Stimulated activated CD8-positive, alpha-beta memory T cell treated with anti-CD3 and anti-CD28 coated beads, Interleukin-12 subunit alpha, Interleukin-12 subunit beta, amount 100 ng/mL, for 4 hours (primary cell): ENCODE data around the gene RASAL3.

Experiments used
- DNase-seq: peaks from one replicate; pipeline ENCODE4 v3.0.0-alpha.2; 2020; ENCODE audit warnings: low read depth

Gene RASAL3

DNA sequence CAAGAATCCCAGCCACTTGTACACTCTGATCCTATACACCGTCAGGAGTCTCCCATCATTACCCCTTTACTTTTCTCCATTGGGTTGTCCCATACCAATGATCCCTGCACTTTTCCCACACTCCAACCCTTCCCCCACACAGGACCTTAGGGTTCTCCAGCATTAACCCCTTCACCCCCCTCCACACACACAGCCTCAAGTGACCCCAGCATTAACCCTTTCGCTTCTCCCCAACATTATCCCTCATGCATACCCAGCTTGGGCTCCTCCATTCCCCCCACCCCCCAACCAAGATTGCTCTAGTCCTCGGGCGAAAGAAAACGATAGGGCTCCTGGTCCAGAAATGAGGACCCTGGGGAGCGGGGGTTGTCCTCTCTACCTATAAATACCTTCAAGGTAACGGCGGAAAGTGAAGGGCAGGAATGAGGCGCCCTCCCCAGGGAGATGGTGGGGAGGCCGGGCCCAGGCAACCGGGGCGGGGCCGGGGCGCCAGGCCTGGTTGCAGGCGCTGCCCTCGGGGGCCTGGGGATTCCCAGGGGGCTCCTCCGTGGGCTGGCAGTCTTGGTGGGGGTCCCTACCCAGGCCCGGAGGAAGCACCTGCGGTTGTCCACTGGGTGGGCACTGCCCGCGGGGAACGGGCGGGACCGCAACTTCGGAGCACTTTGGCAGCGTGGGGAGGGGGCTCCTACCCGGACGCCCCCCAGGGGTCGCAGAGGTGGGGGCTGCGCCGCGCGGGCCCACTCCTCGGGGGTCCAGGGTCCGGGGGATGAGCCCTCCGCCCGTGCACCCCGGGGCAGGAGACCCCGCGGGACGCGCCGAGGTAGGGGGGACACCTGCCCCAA is 15.3 kb downstream of the RASAL3 start:
- DNase-seq, result no peak

DNA sequence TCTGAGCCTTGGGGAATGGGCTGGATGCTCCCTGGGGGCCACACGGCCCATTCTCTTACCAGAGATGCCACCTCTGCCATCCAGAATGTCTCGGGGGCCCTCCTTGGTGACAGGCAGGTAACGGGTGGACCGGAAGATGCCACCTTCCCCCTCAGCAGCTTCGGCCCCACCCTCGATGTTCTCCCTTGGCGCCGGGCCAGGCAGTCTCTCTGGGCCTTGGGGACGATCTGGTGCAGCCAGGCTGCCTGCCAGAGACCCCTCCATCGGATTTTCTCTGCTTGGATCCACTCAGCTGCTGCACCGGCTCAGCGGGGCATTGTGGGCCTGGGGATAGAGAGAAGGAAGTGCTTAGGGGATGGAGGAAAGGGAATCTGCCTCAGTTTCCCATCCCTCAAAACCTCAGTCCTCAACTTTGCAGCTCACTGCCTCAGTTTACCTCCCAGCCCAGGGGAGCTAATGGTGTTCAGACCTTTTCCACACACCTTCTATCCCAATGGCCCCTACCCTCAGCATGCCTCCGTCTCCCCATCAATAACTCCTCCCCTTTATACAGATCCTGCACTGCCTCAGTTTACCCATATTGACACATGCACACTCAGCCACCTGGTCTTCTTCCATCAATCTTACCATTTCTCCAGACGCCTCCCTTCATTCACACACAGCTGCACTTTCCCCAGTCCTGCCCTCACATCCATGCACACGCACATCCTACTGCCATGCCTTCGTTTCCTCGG is 16.1 kb downstream of the RASAL3 start:
- DNase-seq, result no peak

DNA sequence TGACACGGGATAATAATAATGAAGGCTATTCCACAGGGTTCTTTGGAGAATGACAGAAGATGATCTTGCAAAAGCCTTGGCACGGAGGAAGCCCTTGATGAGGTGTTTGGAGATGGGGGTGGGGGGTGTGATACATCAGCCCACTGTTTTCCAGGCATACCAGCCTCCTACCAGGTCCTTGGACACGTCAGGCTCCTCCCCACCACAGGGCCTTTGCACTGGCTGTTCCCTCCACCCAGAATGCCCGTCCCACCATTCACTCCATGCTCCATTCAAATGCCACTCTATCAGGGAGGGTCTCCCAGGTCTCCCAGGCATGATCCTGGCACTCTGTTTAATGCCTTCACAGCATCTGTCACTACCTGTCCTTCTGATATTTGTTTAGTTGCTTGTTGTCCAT is 17.3 kb downstream of the RASAL3 start:
- DNase-seq, result no peak

DNA sequence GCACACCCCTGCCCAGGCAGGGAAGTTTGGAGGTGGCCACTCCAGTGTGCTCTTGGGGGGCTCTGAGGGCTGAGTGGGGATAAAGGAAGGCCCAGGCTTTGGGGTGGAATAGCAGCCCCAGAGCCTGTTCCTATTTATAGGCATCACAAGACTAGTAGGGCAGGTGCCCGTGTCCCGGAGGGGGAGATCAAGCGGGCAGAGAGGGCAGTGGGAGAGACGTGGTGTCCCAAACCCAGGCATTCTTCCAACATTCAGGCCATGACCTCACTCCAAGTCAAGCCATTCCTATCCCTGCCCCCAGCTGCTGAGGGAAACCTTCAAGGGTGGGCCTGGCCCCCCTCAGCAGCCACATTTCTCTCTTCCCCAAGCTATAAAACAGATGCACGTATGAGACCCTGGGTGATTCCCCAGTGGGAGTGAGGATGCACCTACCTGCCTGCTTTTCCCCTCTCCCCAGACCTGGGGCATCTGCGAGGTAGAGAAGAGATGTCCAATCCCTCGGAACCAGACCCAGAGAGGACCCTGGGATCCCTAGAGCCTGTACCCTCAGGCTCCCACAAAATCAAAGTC is 18.5 kb downstream of the RASAL3 start:
- DNase-seq, result no peak

DNA sequence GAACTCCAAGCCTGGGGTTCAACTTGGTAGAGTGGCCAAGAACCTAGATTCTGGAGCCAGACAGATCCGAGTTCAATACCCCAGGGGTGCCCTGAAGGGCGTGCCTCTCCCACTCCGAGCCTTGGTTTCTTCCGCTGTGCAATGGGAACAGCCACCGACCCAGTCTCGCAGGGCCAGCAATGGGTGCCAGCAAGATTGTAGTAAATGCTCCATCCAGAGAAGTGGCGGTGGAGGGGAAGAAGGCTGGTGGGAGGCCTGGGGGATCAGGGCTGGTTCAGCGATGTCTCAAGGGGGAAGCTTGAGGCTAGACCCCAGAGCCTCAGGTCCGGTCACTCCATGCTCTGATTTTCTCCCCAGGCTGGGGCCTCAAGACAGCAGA is 19.1 kb downstream of the RASAL3 start:
- no peak for DNase-seq

DNA sequence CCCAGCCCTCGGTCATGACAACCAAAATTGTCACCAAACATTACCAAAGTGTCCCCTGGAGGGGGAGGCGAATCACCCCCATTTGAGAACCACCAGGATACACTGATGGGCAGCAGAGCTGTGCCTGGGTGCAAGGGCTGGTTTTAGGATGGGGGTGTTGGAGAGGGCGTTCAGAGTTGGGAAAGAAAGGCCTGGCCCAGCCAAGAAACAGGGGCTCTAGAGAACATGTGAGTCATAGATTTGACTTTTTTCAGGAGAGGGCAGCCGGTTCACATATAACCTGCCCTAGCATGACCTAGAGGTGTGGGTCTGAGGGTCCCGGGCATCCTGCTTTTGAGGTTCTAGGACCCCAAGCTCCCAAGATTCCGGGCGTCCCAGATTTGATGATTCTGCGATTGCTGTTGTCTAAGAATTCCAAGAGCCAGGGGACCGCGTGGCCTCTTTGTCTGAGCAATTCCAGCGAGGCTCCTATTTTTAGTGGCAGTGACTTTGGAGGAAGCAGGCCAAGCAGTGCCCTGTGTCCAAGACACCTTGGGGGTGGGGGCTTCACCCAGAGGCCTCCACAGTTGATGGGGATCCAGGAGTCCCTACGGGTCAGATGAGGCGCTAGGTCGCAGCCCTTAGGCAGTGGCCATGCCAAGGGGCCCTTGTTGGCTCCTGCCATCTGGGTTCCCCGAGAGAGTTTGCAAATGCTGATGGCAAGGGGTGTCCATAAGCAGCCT is 19.7 kb downstream of the RASAL3 start:
- DNase-seq, result no peak

DNA sequence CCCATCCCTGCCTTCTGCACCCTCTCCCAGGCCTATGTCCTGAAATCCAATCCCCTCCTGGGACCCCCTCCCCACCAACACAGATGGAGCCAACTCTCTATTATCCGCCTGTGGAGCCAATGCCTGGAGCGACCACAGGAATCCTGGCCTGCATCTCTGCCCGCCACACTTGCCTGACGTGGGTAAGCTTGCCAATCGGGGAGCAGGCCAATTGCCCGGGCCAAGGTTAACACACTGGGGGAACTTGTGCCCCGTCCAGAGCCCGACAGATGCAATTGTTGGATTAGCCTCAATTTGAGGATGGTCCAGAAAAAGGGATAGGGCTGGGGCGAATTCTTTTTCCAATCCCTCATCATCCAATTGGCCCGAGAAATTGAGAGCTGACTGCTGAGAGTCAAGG is 20.5 kb downstream of the RASAL3 start:
- DNase-seq, result no peak

DNA sequence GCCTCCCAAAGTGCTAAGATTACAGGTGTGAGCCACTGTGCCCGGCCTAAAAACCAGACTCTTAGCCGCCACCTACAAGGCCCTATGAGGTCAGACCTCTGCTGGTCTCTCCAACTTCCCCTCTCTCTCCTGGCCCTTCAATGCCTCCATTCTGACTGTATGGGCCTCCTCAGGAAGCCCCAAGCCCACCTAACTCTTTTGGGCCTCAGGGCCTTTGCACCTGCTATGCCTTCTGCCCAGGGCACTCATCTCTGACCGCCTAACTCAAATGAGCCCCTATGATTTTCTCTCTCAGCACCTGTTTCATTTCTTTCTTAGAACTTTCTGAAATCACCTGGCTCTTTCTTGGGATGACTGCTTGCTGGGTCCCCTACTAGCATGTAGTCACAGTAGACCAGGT is 21.0 kb downstream of the RASAL3 start:
- DNase-seq, result no peak

DNA sequence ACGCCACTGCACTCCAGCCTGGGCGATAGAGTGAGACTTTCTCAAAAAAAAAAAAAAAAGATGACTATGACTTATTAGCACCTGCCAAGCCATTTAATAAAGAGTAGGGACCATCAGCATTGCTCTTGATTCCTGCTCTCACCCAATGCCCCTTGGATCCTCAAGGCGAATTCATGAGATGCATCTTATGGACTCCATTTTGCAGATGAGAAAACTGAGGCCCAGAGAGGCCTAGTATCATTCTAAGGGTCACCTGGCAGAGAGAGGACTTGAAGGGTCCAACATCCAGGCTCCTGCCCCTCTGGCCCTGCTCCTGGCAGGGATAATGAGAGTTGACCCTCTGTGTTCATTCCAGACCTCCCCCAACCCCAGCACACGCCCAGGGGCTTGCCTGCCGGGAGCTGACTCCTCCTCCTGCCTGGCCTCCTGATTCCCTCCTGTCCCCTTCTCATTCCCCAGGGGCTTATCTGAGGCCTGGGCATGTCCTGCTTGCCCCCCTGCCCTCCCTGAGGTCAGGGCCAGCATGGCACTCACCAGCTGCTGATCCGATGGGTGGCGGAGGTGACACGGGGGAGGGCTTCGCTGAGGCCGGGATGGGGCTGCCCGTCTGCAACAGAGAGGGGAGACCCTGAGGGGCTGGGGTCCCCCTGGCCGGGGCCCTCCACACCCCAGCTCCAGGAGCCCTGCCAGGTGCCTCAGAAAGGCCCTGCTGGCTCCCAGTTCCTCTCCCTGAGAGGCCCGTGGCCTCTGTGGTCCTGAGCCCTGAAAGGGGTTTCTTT is 22.0 kb downstream of the RASAL3 start:
- no peak for DNase-seq

DNA sequence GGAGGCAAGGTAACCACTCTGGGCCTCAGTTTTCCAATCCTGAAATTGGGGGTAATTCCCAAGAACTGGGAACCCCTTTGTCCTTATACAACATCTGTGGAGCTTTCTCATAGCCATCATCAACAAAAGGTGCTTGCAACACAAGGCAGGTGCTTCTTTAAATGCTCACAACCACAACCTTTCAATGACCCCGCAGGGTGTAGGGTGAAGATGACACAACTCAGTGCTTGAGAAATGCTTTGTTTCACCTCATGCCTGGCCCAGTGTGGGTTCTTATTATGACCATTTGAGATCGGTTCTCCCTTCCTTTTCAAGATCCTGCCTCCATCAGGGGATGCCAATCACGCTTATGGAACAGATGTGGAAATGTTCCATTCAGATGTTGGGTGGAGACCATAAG is 23.0 kb downstream of the RASAL3 start:
- no peak for DNase-seq

DNA sequence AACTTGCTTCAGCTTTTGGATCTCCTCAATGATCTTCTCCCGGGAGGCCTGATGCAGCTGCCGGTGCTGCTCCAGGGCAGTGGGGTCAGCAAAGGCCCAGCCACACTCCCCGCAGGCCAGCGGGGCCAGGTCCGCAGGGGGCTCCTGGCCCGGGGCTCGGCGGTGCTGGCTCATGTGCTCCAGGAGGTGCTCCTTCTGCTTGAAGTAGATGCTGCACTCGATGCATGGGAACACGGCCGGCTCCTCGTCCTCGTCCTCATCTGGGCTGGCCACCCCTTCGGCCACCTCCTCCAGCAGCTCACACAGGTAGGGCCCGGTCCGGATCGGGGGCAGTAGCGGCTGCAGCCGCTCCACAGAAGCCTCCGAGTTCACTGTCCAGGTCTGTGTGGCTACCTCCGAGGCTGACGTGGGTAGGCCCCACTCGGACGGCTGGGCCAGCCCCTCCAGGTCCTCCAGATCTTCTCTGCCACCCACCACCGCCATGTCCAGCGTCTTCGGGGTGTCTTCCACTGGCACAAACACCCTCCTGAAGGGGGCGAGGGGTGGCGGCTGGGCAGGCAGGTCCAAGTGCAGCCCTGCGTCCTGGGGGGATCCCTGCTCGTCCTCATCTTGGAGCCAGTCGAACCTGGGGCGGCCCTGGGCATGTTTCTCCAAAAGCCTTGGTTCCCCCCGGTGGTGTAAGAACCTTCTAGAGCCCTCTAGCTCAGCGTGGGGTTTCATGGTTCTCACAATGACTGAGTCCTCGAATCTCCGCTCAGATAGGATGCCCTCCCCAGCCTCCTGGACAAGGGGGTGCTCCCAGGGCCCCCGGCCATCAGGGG is 24.3 kb downstream of the RASAL3 start:
- no peak for DNase-seq

DNA sequence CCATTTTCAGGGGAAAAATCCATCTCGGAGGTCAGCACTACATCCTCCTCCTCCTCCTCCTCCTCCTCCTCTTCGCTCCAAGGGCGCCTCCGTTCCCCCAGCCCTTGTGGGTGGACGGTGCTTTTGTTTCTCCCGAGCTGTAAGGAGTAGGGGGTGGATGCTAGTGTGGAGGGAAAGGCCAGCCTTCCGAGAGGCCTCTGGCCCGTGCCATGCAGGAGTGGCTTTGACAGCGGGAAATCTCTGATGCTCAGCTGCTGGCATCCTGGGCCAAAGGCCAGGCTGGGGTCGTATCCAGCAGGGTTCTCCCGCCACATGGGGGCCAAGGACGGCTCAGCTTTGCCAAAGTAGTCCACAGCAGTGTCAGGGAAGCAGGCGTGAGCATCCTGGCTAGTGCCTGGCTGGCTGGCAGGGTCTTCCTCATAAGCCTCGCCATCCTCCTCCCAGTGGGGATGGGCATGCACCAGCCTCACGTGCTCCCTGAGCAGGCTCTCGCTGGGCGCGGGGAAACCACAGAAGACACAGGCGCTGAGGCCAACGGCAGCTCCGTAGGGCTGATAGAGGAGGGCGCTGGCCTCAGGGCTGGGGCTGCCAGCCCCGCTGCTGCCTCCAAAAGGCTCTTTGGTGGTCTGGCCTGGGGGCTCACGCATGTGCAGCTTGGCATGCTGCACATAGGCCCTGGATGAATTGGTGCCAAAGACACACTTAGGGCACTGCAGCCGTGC is 25.1 kb downstream of the RASAL3 start:
- no peak for DNase-seq

DNA sequence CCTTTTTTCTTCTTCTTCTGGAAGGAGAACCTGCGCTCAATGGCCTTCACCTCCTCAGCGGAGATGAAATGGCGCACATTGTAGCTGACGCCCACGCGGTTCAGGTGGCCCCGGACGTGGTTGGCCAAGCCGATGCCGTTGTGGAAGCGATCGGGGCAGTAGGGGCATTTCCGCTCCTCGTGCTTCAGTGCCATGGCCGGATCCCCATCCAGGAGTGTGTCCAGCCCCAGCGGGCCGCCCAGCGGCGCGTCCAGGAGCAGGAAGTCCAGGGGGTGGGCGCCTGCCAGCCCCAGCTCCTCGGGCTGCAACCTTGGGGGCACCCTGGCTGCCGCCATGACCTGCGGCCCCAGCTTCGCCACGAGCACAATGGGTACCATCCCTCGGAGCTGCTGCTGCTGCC is 25.8 kb downstream of the RASAL3 start:
- no peak for DNase-seq

DNA sequence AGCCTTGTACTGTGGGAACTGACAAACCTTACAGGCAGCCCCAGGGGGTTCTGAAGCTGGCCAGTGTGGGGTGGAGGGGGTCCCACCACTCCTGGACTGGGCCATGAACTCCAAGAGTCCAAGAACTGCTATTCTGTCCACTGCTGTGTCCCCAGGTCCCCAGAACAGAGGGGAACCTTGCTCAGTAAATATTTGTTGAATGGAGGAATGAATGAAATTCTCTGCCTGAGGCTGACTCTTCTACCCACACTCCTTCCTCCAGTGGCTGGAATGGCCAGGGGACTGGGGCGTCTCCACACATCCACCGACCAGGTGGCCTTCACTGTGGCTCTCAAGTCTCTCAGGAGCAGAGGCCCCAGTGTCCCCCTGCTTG is 26.2 kb downstream of the RASAL3 start:
- no peak for DNase-seq

DNA sequence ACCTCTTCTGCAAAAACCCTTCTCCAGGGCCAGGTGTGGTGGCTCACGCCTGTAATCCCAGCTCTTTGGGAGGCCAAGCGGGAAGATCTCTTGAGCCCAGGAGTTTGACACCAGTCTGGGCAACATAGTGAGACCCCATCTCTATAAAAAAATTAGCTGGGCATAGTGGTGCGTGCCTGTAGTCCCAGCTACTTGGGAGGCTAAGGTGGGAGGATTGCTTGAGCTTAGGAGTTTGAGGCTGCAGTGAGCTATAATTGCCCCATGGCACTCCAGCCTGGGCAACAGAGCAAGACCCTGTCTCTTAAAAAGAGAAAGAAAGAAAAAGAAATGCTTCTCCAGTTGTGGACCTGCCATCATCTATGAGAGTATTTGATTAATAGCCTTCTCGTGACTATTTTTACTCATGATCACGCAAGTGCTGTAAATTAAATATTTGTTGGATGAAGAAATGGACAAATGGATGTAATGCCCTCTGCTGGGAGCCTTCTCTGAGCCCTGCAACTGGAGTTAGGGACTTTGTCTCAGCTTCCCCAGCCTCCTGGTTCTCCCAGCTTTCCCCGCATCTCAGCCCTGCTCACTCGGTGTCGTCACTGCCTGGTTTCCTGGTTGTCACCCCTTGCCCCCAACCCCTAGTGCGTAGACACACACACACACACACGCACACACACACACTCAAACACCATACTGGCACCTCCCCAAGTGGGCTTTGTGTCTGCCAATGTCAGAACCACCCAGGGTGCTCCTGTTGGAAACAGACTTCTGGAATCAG is 26.8 kb downstream of the RASAL3 start:
- no peak for DNase-seq

DNA sequence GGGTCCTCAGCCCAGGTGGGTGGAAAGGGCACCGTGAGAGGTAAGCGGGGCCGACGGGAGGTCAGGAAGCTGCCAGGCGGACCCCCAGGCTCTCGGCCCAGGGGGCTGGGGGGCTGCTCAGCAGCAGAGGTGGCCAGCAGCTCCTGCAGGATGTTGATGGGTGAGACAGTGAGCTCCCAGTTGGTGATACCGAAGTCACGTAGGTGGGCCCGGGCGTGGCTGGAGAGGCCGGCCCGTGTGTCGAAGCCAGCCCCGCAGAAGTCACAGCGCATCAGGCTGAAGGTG is 27.6 kb downstream of the RASAL3 start:
- DNase-seq, result no peak

DNA sequence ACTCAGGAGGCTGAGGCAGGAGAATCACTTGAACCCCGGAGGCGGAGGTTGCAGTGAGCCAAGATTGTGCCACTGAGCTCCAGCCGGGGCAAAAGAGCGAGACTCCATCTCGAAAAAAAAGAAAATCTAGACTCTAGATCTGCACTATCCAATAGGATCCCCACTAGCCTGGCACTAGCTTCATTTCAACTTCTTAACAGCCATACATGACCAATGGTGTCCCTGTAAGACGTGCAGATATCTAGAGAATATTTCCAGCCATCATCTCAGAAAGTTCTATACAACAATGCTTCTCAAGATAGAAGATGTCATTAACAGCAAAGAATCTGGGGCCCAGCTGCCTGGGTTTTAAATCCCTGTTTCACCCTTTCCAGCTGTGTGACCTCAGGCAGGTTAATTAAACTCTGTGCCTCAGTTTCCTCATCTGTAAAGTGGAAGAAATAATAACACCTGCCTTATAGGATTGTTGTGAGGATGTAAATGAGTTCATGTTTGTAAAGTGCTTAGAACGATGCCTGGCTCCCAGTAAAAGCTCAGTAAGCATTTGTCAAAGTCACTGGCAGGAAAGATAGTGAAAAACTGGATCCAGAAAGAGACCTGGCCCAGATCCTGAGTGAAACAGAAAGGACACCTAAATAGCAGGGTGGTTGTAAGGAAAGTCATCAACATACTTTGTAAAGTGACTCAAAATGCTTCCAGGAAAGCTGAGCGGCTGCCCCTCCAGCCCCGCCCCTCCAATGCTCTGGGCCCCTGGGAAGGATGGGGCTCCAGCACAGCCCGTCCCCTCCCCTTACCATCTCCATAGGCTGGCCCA is 28.1 kb downstream of the RASAL3 start:
- no peak for DNase-seq

DNA sequence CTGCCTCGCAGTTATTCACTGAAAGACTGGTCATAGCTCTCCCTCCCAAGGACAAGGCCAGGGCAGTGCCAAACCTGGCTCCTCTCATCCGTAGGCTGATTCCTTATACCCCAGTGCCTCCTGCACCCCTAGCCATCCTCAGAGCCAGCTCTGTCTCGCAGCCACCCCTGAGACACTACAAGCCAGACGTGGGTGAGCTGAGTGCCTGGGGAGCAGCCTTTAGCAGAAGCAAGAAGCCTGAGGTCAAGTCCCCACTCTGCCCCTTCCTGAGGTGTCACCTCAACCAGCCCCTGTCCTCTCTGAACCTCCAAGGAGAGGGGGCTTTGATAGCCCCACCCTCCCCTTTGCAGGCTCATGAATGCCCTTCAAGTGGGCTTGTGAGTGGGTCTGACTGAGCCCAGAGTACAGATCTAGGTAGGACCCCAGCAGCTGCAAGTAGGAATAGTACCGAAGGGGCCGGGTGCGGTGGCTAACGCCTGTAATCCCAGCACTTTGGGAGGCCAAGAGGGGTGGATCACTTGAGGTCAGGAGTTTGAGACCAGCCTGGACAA is 30.8 kb downstream of the RASAL3 start:
- no peak for DNase-seq
